SK-N-SH (cell line): ENCODE data around the gene GALNTL6.

Experiments used
- CTCF ChIP-seq: fragments of 200-600 bp; sonication (generic); IDR thresholded peaks from 2 replicates; pipeline ENCODE4 v1.6.1; 2017; ENCODE audit warnings: antibody characterized with exemption, mild to moderate bottlenecking, moderate library complexity
- FOXJ3 ChIP-seq: sonication (generic); formaldehyde crosslinking; IDR thresholded peaks from 2 replicates; pipeline ENCODE4 v1.5.1; 2020; ENCODE audit warnings: mild to moderate bottlenecking, missing genetic modification reagents
- GATA2 ChIP-seq: sonication (generic); formaldehyde crosslinking; IDR thresholded peaks from 2 replicates; pipeline ENCODE4 v1.5.0; 2020; ENCODE audit warnings: mild to moderate bottlenecking, missing genetic modification reagents
- IRF3 ChIP-seq: fragments of 150-350 bp; IDR thresholded peaks from 2 replicates; pipeline ENCODE4 v1.6.1; 2016; ENCODE audit warnings: mild to moderate bottlenecking, low read depth, low read length
- MAX ChIP-seq: IDR thresholded peaks from 2 replicates; pipeline ENCODE4 v1.4.0; 2012; ENCODE audit warnings: low read depth
- MEF2A ChIP-seq: IDR thresholded peaks from 2 replicates; pipeline ENCODE4 v1.4.0; 2012; ENCODE audit warnings: low read depth, borderline replicate concordance
- PBX3 ChIP-seq: IDR thresholded peaks from 2 replicates; pipeline ENCODE4; 2012
- POLR2AphosphoS5 ChIP-seq: IDR thresholded peaks from 2 replicates; pipeline ENCODE4 v1.6.1; 2012; ENCODE audit warnings: low read depth, low read length
- REST ChIP-seq: IDR thresholded peaks from 2 replicates; pipeline ENCODE4 v1.6.1; 2012; ENCODE audit warnings: mild to moderate bottlenecking, low read depth, low read length, moderate library complexity
- RFX5 ChIP-seq: IDR thresholded peaks from 2 replicates; pipeline ENCODE4 v1.6.1; 2012; ENCODE audit warnings: mild to moderate bottlenecking, improper control_type of control experiment, low read length
- USF1 ChIP-seq: IDR thresholded peaks from 2 replicates; pipeline ENCODE4 v1.4.0; 2012; ENCODE audit warnings: low read depth, borderline replicate concordance
- YY1 ChIP-seq: IDR thresholded peaks from 2 replicates; pipeline ENCODE4 v1.4.0; 2012; ENCODE audit warnings: low read depth, mild to moderate bottlenecking

- TF ChIP-seq CTCF (no peak), USF1 (no peak), REST (no peak), MAX (no peak), FOXJ3 (CRISPR knock-in tag) (no peak), POLR2AphosphoS5 (no peak), GATA2 (CRISPR knock-in tag) (no peak), PBX3 (no peak), YY1 (no peak), MEF2A (no peak), RFX5 (no peak), IRF3 (no peak)
Measured at GRCh38 chr4:172253409-172253808, 440.2 kb downstream of the GALNTL6 start.
